ENCODE results near the gene GPATCH2.
"Not testable (repeated sequence)": the region's sequence is repeated elsewhere in the genome, so short reads cannot be mapped to it uniquely, and the experiment has no call there.

GPATCH2 gene

GRCh38 chr1:217523921-217524320, 107.0 kb downstream of the GPATCH2 start:
- not testable (repeated sequence) for DNase-seq

GRCh38 chr1:217522277-217522676, 108.6 kb downstream of the GPATCH2 start:
- DNase-seq, result no peak

GRCh38 chr1:217521317-217521716, 109.6 kb downstream of the GPATCH2 start:
- no peak for DNase-seq

GRCh38 chr1:217506878-217507277, 124.0 kb downstream of the GPATCH2 start:
- DNase-seq, result no peak

GRCh38 chr1:217498209-217498608, 132.7 kb downstream of the GPATCH2 start:
- no peak for DNase-seq

- DNase-seq, result no peak
Measured at GRCh38 chr1:217495249-217495648, 135.6 kb downstream of the GPATCH2 start.

GRCh38 chr1:217494767-217495166, 136.1 kb downstream of the GPATCH2 start:
- no peak for DNase-seq

GRCh38 chr1:217493290-217493689, 137.6 kb downstream of the GPATCH2 start:
- no peak for DNase-seq

GRCh38 chr1:217484871-217485270, 146.0 kb downstream of the GPATCH2 start:
- DNase-seq, result no peak

GRCh38 chr1:217482356-217483102, 148.4 kb downstream of the GPATCH2 start:
- DNase-seq, result peak; percentile 37 to 43

GRCh38 chr1:217478450-217478849, 152.4 kb downstream of the GPATCH2 start:
- DNase-seq, result no peak

- no peak for DNase-seq
Measured at GRCh38 chr1:217472915-217473314, 158.0 kb downstream of the GPATCH2 start.

GRCh38 chr1:217471403-217471802, 159.5 kb downstream of the GPATCH2 start:
- DNase-seq, result no peak

- no peak for DNase-seq
Measured at GRCh38 chr1:217469983-217470382, 160.9 kb downstream of the GPATCH2 start.

- no peak for DNase-seq
Measured at GRCh38 chr1:217465102-217465501, 165.8 kb downstream of the GPATCH2 start.

GRCh38 chr1:217462666-217463065, 168.2 kb downstream of the GPATCH2 start:
- no peak for DNase-seq

- DNase-seq, result no peak
Measured at GRCh38 chr1:217462159-217462558, 168.7 kb downstream of the GPATCH2 start.

GRCh38 chr1:217457016-217457415, 173.9 kb downstream of the GPATCH2 start:
- no peak for DNase-seq

- DNase-seq, result no peak
Measured at GRCh38 chr1:217456261-217456660, 174.6 kb downstream of the GPATCH2 start.

- no peak for DNase-seq
Measured at GRCh38 chr1:217453816-217454215, 177.1 kb downstream of the GPATCH2 start.

GRCh38 chr1:217449370-217449769, 181.5 kb downstream of the GPATCH2 start:
- no peak for DNase-seq

- no peak for DNase-seq
Measured at GRCh38 chr1:217443845-217444244, 187.0 kb downstream of the GPATCH2 start.

GRCh38 chr1:217437376-217437775, 193.5 kb downstream of the GPATCH2 start:
- no peak for DNase-seq

- no peak for DNase-seq
Measured at GRCh38 chr1:217435204-217435603, 195.7 kb downstream of the GPATCH2 start.

- no peak for DNase-seq
Measured at GRCh38 chr1:217433664-217434063, 197.2 kb downstream of the GPATCH2 start.

Measured in stimulated activated CD4-positive, alpha-beta T cell treated with anti-CD3 and anti-CD28 coated beads, Interleukin-2, amount 100 ng/mL, for 48 hours (primary cell).